ENCODE measurements around the gene MAPKBP1.

Gene MAPKBP1

DNA sequence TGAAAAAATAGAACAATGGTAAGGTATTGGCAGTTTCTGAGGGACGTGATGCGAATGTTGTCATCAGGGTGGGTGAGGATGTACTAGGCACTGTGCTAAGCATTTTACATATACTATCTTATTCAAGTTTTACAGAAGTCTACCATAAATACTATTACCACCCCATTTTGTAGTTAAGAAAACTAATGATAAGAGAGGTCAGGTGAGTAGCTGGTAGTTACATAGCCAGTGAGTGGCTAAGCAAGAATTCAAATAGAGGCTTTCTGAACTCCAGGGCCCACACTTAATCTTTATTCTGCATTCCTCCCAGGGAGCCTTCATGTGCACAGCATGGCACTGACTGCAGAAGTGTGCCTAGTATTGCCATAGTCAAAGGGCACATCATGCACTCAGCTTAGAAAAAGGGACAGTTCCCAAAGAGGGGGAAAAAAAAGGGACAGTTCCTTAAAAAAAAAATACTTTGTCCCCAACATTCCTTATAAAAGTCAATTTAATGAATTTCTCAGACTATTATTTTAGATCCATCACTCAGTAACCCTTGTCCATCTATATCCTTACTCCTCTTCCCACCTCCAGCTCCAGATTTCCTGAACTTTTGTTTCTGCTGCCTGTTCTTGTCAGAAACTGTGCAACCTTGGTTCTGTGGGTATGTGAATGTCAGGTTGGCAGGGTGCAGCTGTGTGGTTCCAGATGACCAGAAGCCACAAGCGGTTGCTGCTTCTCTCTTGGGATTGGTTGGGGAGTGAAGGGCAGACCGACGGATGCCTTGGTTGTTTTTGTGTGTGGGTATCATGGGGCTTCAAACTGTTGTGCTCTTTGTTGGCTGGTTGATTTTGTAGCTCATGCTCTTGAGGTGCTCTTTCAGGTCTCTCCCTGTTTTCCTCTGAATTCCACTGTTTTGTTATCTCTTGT is 8.3 kb downstream of the MAPKBP1 start:
- no peak for DNase-seq

DNA sequence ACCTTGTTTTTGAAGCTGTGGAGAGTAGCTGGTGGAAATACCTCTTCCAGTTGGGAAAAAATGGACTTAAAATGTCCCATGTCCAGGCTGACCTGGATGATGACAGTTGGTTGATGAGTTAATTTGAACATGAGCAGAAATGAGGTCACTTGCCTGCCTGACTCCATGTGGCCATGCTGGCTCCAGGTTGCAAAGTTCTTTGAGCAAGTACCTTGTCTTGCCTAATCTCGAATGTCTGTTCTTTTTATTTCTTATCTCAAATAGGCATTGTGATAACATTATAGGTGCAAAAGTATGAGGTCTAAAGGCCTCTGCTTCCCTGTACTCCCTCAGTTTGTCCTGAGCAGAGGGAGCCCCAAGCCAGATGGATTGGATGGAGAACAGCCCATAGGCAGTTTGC is 9.0 kb downstream of the MAPKBP1 start:
- DNase-seq, result no peak

DNA sequence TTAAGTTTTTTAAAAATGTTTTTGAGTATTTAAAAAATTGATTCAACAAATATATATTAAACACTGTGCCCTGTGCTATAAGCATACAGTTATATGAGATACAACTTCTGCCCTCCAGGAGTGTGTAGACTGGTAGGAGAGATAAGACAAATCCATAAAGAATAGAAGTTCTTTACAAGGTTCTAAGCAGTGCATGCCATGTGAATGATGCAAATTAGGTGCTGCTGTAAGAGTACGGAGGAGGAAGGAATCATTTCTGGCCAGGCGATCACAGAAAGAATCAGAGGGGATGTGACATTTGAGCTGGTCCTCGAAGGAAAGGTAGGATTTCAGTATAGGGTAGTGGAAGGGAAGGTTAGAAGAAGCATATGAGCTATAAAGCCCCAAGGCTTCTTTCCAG is 14.0 kb downstream of the MAPKBP1 start:
- no peak for DNase-seq

DNA sequence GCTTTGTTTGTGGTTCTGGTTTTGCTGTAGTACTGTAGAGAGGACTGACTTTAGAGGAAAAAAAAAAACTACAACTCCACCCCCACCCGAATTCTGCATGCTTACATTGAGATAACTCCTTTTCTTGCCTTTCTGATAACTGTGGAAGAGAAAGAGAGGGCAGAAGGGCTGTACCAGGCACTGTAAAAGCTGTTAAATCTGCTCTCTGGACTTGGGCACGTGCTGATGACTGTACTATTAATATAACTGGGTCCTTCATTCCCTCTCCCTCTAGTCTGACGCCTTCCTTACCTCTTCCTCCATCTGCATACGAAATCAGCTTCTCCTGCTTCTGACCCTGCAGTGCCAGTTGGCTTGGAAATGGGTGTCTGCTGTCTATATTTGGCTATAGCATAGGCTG is 15.0 kb downstream of the MAPKBP1 start:
- no peak for DNase-seq

DNA sequence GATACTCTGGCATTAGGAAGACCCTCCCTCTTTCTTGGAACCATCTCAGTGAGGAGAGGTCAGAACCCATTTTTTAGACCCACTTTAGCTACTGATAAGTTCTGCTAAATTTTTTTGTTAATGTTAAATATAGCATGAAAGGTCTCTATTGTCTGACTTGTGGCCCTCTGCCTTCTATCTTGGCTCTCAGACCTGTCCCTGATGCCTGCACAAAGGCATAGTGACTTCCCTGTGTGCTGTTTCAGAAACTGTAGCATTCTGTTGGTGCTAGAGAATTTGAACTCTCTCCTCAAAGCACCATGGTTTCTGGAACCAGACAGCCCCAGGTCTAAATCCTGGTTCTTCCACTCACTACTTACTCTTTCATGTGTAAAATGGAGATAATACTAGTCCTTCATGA is 15.4 kb downstream of the MAPKBP1 start:
- DNase-seq, result no peak

DNA sequence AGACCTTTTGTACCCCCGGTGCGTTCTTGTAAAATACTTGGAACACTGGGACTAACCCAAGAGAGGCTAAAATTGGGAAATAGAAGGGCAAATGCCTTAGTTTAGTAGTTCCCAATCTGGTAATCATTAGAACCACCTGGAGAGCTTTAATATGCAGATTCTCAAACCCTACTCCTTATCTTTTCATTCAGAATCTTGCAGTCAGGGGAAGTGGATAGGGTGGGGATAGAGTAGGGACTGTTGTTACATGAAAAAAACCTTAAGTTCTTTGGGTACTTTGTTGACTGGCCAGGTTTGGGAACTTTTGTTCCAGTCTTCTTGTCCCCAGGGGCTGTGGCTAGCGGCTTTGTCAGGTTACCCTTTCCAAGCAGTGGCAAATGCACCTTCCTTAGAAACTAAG is 15.9 kb downstream of the MAPKBP1 start:
- no peak for DNase-seq

DNA sequence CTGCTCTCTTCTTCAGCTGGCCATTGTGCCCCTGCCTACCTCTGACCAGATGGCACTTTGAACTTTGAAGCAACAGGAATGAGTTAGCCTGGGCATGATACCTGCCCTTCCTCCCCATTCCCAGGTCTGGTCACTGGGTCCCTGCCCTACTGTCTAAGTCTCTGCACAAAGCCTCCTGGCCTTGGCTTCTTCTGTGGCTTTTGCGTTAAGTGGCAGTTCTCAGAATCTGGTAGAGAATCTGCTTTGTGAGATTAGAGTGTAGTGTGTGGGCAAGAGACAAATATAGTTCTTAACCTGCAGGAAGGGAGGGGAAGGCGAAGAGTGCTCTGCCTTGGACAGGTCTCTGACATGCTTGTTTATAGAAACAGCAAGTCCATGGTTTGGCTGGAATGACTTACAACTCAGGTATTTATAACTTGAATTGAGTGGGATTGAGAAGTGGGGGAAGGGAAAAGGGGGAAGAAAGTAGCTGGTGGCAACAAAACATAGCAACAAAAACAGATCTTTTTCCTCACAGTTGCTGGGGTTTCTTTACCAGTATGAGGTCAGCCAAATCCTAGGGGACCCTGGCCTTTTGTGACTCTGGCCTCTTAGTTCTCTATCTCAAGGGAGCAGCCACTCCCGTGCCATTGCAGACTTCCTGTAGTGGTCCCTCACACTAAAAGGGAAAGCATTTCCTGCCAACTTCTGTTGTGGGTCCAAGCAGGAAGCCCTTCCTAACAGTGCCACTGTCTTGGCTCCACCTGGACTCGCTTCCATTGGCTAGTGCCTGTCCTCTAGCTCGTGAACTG is 16.7 kb downstream of the MAPKBP1 start:
- DNase-seq, result no peak

DNA sequence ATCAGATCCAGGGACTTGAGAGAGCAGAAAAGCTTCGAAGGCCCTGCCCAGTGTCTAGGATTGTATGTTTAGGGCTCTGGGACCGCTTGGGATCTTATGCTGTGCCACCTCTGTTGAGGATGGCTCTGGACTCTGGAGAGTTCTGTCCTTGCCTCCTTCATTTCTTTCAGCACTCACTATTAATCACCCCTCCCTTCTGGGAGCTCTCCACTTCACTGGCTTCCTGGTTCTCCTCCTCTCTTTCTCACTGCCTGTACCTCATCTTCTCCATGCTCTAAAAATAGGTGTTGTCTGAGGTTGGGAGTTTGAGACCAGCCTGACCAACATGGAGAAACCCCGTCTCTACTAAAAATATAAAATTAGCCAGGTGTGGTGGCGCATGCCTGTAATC is 17.3 kb downstream of the MAPKBP1 start:
- DNase-seq, result no peak

DNA sequence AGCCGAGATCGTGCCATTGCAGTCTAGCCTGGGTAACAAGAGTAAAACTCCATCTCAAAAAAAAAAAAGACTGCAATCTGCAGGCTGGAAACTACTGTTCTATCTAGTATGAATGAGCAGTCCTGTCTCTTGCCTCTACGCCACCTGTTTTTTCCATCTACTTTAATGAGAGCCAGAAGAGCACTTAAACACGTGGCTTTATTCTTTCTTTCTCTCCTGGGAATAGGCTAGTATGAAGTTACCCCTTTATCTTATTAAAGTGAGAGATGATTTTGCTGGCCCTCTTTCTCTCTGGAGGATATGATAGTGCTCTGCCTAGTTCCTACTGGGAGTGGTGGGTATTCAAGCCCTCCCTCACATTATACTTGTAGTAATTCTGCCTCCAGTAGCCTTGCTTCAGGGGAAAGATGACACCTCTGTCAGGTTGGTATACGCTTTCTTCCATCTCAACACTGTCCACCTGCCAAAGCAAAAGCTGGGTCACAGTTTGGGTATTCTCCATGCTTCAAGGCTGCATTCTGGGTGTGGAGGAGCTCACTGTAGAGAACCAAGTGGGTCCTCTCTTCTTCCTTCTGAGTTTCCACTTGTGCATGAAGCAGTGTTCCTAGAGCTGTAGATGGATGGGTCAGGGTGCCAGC is 17.8 kb downstream of the MAPKBP1 start:
- no peak for DNase-seq

DNA sequence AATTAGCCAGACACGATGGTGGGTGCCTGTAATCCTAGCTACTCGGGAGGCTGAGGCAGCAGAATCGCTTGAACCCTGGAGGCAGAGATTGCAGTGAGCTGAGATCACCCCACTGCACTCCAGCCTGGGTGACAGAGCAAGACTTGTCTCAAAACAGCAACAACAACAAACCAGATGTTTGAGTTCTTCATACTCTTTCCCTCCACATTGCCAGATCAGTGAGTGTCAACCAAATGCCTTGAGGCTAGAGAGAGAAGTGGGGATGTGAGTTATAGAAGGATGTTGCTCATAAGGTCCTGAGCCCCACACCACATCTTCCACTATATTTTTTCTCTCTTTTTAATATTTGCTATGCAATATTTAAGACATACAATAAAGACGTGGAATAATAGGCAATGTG is 19.8 kb downstream of the MAPKBP1 start:
- no peak for DNase-seq

DNA sequence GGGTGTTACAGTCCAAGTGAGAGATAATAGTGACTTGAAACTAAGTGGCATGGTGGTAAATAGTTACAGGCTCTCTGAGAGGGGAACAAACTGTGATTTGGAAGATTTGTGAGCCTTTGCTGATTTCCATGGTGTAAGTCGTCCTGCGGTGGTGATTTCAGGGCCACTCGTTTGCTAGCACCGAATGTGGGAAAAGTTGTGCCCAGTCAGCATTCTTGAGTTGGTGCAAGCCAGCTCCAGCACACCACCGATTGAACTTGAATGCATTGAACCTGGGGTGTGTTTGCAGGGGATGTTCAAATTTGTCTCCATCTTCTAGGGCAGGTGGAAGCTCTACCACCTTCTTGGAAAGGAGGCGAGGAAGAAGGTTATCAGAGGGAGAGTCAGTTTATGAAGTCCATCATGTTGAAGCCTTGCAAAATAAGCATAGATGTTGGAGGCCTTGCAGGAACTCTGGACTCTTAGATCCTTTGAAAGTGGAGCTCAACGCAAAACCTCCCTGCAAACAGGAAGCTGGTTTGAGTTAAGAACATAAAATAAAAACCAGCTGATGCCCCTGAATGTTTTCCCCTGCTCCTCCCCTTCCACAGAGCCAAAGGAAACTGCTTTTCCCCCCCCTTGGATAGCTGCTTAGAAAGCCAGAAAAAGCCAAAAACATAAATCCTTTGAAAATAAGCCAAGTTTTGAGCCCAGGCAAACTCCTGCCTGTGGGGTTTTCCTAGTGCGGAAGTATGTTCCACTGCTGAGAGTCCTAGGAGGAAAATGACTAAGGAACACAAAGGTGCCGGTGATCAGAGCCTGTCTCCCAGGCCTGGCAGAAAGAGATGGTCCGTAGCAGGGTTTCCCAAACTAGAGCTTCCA is 21.9 kb downstream of the MAPKBP1 start:
- no peak for DNase-seq

DNA sequence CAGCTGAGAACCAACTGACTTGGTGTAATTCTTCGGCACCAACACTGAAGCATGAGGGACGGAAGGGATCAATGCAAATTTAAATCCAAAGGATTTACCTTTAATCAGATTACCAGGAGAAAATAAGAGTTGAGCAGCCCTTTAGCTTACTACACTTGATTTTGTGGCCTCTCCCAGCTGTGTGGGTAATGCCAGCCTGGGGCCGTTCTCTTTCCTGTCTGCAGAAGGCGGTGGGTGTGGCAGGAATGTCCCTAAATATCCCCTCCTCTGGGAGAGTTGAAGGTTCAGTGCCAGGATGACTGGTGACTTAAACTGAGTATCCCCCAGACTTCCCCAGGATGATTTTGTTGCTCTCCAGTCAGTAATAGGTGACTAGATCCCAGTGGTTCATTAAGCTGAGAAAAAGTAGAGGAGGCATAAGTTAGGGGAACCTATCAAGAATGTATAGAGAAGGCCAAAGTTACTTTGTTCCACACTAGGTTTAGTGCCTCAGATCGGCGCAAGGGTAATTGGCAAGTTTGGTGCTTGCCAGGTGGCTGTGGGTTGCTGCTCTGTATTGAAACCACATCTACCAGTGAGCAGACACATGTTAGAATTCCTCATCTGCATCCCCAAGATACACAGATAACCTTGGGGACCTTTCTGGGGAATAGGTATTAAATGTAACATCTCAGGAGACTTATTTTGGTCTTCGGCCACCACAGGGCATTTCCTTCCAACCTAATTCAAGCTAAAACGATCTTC is 23.1 kb downstream of the MAPKBP1 start:
- no peak for DNase-seq

DNA sequence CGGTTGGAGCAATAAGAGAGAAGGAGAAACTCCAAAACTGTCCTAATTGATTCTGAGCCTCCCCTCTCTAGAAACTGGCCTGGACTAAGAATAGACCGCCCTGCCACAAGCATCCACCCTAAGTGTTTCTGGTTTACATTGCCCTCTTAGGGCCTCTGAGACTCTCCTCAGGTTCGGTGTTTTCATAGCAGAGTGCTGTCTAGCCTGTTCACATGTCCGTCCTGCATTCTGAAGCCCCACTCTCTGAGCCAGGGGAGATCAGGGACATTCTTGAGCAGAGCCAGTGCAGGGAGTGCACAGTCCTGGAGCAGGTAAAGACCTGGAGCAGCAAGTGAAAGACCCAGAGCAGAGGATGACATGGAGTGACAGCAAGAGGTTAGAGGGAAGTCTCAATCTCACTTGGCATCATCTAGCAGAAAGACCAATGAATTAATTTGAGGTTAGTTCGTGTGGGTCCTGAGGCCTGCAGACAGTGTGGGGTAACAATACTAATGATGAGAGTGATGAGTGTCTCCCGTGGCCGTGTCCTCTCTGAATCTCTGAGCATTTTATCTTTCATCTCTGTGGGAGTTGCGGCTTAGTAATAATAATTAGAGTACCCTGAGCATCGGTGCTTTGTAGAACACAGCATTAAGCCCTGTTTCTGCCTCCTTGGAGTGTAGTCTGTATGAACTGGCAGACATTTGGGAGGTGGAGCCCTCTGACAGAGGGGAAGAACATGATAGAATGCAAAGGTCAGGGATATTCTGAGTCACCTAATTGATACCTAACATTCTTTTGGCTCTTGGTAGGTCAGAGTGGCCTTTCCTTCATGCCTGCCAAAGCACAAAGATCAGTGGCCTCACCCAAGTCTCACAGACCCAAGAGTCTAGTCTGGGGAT is 24.6 kb downstream of the MAPKBP1 start:
- DNase-seq, result no peak

DNA sequence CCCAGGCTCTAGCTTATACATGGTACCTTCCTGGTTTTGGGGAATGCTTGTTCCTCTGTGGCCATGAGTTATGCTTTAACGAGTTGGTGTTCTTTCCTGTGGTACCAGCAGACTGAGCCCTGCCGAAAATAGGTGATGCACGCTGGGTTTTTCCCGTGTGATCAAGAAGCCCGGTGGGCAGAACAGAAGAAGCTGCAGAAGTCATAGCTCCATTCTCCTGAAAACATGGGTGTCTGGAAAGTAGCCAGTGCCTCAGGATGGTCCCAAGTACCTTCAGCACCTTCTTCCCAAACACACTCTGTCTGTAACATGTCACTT is 25.2 kb downstream of the MAPKBP1 start:
- DNase-seq, result no peak

DNA sequence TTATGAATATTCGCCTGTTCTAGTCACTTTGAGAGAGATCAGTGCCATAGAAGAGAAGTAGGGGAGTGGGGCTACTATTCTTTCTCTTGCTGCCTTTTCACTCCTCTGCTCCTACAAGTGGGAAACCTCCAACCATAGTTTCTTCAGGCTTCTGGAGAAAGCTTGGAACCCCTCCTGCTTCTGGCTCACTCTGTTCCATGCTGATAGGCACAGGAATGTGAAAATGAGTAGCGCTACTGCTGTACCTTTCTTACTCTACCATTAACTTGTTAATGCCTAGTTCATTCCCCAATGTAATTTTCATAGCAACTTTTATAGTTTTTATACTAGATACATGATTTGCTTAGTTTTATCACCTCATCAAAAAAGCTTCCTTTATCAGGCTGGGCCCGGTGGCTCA is 26.9 kb downstream of the MAPKBP1 start:
- DNase-seq, result no peak

DNA sequence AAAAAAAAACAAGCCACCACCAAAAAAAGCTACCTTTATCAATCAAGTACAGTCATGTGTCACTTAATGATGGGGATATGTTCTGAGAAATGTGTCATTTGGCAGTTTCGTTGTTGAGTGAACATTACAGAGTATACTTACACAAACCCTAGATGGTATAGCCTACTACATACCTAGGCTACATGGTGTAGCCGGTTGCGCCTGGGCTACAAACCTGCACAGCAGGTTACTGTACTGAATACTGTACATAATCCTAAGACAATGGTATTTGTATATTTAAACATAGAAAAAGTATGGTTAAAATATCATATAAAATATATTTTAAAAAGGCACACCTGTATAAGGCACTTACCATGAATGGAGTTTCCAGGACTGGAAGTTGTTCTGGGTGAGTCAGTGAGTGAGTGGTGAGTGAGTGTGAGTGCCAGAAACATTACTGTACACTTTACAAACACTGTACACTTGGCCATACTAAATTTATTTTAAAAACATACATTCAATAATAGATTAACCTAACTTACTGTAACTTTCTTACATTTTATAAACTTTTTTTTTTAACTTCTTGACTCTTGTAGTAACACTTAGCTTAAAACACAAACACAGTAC is 27.7 kb downstream of the MAPKBP1 start:
- no peak for DNase-seq

DNA sequence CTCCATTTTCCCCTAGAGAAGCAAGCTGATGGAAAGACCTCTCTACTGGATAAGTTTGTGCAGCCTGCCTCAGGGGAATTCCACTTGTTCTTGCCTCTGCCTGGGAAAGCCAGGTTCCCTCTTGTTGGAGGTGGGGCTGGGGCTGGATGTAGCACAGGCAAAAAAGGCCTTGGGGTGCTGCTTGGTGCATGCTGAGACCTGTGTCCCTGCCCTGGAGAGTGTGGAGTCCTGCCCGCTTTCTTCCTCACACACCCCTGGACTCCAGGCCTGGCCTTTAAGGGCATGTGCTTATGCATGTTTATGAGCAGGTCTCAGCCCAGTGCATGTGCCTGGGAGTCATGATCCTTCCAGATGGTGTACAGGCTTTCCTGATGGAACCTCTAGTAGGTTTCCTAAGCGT is 30.1 kb downstream of the MAPKBP1 start:
- DNase-seq, result no peak

DNA sequence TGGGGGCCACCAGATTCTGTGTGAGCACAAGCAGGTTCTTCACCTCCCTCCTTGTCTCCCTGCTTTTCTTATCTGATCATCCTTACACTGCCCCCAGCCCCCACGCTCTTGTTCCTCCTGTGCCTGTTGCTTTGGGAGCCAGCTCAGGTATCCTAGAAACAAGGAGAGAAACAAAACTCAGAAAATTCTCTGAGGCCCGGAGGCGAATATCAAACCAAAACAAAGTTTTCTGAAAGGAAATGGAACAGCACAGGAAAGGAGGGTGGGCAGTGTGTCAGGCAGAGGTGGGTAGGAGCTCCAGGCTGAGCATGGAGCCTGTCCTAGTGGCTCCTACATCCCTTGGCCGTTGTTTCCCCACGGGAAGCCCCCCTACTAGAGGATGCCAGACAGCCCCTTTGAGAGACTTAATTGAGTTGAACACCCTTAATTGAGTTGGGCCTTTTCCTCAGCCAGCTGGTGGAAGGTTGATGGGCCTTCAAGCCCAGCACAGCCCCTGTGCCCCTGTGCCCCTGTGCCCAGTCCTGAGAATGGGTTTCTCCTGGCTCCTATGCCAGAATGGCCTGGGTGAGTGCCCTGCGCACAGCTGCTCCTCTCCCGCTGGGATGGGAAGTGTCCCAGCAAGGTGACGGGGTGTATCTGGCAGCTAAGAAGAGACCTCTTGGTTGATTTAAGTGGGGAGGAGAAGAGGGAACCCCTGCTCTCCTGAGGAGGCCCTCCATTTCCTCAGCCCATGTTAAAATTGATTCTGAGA is 30.8 kb downstream of the MAPKBP1 start:
- DNase-seq, result no peak

DNA sequence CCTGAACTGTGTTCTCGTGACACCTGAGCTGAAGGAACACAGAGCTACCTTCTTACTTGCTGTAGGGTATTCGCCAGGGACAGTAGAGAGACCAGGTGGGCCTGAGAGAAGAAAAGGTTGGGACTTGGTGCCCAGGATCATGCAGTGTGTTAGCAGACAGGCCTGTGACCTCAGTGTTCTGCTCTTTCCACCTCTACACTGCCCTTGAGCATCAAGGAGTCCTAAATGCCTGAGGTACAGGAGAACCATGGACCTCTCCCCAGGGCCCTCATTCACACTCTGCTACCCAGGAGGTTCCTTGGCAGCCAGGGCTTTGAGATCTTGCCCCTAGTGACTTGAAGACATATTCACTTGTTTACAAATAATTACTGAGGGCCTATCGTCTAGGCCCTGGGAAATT is 31.4 kb downstream of the MAPKBP1 start:
- no peak for DNase-seq

Measured in activated T-cell treated with anti-CD3 and anti-CD28 coated beads, Interleukin-2, amount 50 U/mL, for 48 hours (primary cell).